Breast epithelium (tissue), 3 donors: ENCODE results near the gene PTPN1.
"Not testable (repeated sequence)": the region's sequence is repeated elsewhere in the genome, so short reads cannot be mapped to it uniquely, and the experiment has no call there.

Source experiments
- POLR2A ChIP-seq: fragments of 450-650 bp; IDR thresholded peaks from one replicate; pipeline ENCODE4 v1.6.1; 2016; ENCODE audit warnings: antibody characterized with exemption, mild to moderate bottlenecking, moderate library complexity
- TF ChIP-seq, protein P1 (sequence below), 3 donors: fragments of 450-650 bp; IDR thresholded peaks; one replicate each; pipeline ENCODE4 v1.5.1; 2016 to 2017; ENCODE audit warnings: antibody characterized with exemption in 3 of 3, mild to moderate bottlenecking in 3 of 3, moderate library complexity in 3 of 3

- TF ChIP-seq, protein P1, sequence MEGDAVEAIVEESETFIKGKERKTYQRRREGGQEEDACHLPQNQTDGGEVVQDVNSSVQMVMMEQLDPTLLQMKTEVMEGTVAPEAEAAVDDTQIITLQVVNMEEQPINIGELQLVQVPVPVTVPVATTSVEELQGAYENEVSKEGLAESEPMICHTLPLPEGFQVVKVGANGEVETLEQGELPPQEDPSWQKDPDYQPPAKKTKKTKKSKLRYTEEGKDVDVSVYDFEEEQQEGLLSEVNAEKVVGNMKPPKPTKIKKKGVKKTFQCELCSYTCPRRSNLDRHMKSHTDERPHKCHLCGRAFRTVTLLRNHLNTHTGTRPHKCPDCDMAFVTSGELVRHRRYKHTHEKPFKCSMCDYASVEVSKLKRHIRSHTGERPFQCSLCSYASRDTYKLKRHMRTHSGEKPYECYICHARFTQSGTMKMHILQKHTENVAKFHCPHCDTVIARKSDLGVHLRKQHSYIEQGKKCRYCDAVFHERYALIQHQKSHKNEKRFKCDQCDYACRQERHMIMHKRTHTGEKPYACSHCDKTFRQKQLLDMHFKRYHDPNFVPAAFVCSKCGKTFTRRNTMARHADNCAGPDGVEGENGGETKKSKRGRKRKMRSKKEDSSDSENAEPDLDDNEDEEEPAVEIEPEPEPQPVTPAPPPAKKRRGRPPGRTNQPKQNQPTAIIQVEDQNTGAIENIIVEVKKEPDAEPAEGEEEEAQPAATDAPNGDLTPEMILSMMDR (IDR thresholded peaks at IDR 0.05) = not testable (repeated sequence)
- TF ChIP-seq POLR2A = not testable (repeated sequence)
Measured at GRCh38 chr20:50539798-50540197, 29.6 kb downstream of the PTPN1 start.
